Measurements from ENCODE around the gene MYPOP. TPM values are rescaled to one million over a fixed set of nuclear protein-coding genes. Genes with fewer than 3 reads are reported as not detected.

The MYPOP gene
- total and polyA plus RNA-seq, 9 of the 15 experiments (the other 6 are each of a cell fraction or from before 2014, with no cell fraction given): 0.32 to 7.6 (median 1.6) TPM

DNA sequence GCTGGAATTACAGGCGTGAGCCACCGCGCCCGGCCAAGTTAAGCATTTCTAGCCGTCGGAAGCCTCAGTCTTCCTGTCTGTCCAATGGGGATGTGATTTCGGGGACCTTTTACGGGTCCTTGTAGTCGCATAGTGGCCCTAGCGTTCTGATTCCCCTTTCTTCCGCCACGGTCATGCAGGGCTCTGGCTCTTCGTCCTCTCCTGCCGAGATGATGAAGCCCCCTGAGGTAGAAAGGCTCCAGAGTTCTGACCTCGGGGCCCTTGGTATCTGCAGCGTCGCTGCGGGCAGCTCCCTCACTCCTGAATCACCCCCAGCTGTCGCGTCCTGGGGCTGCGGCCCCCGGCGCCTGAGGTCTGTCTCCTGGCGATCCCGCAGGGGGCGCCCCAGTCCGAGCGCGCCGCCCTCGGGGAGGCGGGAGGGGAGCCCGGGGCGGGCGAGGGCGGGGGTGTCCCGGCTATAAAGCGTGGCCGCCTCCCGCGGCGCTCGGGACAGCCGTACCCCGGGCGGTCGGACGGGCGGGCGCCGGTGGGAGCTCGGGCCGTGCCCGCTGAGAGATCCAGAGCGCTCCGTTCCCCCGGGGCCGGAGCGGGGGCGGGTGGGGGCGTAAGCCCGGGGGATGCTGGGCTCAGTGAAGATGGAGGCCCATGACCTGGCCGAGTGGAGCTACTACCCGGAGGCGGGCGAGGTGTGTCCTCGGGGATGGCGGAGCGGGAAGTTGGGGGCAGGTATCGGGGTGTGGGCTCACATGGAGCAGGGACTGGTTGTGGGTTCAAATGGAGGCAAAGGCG is 38.4 kb downstream of the MYPOP start, which contains the start of gene FOXA3 (continued):
- TF ChIP-seq, protein P1, sequence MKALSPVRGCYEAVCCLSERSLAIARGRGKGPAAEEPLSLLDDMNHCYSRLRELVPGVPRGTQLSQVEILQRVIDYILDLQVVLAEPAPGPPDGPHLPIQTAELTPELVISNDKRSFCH (CRISPR knock-in tag; IDR thresholded peaks at IDR 0.05): no peak
- TF ChIP-seq, protein P1 (tag; IDR thresholded peaks at IDR 0.05): peak; percentile 82
- TF ChIP-seq TAF7 (tag; IDR thresholded peaks at IDR 0.05) (0 out of 2 replicates have a peak, but pooled peaks have one; percentile 30), DMBX1 (CRISPR knock-in tag; IDR thresholded peaks at IDR 0.05; ENCODE audit: borderline replicate concordance) (no peak), POLR2A (conservative IDR thresholded peaks at IDR 0.05) (no peak; the same call in 1 of the 2 replicates), ZNF589 (CRISPR knock-in tag; IDR thresholded peaks at IDR 0.05; ENCODE audit: low read depth) (no peak), KLF16 (IDR thresholded peaks at IDR 0.05) (peak; percentile 29; the same call in 1 of the 2 replicates), KAT7 (CRISPR knock-in tag; IDR thresholded peaks at IDR 0.05; ENCODE audit: borderline replicate concordance) (0 out of 2 replicates have a peak, but pooled peaks have one; percentile 82), ZNF644 (tag; IDR thresholded peaks at IDR 0.05; ENCODE audit: low read depth) (no peak)
- TF ChIP-seq, protein P2, sequence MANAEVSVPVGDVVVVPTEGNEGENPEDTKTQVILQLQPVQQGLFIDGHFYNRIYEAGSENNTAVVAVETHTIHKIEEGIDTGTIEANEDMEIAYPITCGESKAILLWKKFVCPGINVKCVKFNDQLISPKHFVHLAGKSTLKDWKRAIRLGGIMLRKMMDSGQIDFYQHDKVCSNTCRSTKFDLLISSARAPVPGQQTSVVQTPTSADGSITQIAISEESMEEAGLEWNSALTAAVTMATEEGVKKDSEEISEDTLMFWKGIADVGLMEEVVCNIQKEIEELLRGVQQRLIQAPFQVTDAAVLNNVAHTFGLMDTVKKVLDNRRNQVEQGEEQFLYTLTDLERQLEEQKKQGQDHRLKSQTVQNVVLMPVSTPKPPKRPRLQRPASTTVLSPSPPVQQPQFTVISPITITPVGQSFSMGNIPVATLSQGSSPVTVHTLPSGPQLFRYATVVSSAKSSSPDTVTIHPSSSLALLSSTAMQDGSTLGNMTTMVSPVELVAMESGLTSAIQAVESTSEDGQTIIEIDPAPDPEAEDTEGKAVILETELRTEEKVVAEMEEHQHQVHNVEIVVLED (CRISPR knock-in tag; IDR thresholded peaks at IDR 0.05): no peak
- TF ChIP-seq, protein P3, sequence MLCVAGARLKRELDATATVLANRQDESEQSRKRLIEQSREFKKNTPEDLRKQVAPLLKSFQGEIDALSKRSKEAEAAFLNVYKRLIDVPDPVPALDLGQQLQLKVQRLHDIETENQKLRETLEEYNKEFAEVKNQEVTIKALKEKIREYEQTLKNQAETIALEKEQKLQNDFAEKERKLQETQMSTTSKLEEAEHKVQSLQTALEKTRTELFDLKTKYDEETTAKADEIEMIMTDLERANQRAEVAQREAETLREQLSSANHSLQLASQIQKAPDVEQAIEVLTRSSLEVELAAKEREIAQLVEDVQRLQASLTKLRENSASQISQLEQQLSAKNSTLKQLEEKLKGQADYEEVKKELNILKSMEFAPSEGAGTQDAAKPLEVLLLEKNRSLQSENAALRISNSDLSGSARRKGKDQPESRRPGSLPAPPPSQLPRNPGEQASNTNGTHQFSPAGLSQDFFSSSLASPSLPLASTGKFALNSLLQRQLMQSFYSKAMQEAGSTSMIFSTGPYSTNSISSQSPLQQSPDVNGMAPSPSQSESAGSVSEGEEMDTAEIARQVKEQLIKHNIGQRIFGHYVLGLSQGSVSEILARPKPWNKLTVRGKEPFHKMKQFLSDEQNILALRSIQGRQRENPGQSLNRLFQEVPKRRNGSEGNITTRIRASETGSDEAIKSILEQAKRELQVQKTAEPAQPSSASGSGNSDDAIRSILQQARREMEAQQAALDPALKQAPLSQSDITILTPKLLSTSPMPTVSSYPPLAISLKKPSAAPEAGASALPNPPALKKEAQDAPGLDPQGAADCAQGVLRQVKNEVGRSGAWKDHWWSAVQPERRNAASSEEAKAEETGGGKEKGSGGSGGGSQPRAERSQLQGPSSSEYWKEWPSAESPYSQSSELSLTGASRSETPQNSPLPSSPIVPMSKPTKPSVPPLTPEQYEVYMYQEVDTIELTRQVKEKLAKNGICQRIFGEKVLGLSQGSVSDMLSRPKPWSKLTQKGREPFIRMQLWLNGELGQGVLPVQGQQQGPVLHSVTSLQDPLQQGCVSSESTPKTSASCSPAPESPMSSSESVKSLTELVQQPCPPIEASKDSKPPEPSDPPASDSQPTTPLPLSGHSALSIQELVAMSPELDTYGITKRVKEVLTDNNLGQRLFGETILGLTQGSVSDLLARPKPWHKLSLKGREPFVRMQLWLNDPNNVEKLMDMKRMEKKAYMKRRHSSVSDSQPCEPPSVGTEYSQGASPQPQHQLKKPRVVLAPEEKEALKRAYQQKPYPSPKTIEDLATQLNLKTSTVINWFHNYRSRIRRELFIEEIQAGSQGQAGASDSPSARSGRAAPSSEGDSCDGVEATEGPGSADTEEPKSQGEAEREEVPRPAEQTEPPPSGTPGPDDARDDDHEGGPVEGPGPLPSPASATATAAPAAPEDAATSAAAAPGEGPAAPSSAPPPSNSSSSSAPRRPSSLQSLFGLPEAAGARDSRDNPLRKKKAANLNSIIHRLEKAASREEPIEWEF (CRISPR knock-in tag; IDR thresholded peaks at IDR 0.05): no peak
- TF ChIP-seq, protein P4, sequence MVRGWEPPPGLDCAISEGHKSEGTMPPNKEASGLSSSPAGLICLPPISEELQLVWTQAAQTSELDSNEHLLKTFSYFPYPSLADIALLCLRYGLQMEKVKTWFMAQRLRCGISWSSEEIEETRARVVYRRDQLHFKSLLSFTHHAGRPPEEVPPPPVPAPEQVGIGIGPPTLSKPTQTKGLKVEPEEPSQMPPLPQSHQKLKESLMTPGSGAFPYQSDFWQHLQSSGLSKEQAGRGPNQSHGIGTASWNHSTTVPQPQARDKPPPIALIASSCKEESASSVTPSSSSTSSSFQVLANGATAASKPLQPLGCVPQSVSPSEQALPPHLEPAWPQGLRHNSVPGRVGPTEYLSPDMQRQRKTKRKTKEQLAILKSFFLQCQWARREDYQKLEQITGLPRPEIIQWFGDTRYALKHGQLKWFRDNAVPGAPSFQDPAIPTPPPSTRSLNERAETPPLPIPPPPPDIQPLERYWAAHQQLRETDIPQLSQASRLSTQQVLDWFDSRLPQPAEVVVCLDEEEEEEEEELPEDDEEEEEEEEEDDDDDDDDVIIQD (CRISPR knock-in tag; IDR thresholded peaks at IDR 0.05): no peak
- TF ChIP-seq, protein P5, sequence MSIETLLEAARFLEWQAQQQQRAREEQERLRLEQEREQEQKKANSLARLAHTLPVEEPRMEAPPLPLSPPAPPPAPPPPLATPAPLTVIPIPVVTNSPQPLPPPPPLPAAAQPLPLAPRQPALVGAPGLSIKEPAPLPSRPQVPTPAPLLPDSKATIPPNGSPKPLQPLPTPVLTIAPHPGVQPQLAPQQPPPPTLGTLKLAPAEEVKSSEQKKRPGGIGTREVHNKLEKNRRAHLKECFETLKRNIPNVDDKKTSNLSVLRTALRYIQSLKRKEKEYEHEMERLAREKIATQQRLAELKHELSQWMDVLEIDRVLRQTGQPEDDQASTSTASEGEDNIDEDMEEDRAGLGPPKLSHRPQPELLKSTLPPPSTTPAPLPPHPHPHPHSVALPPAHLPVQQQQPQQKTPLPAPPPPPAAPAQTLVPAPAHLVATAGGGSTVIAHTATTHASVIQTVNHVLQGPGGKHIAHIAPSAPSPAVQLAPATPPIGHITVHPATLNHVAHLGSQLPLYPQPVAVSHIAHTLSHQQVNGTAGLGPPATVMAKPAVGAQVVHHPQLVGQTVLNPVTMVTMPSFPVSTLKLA (conservative IDR thresholded peaks at IDR 0.05): peak in 1 of 2 experiments; percentile 50; a peak in 2 of 4 replicates
- TF ChIP-seq, protein P6, sequence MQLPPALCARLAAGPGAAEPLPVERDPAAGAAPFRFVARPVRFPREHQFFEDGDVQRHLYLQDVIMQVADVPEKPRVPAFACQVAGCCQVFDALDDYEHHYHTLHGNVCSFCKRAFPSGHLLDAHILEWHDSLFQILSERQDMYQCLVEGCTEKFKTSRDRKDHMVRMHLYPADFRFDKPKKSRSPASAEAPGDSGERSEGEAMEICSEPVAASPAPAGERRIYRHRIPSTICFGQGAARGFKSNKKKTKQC (CRISPR knock-in tag; IDR thresholded peaks at IDR 0.05): 0 out of 2 replicates have a peak, but pooled peaks have one; percentile 38
